ENCODE measurements around the gene NFKBIE. TPM values are rescaled to one million over a fixed set of nuclear protein-coding genes. Genes with fewer than 3 reads are reported as not detected.
A peak's percentile ranks its signal among the peaks of the same experiment; 100 is the strongest.

Gene NFKBIE
- total RNA-seq, 1 experiment from 2014 or later = 7.4 TPM

- peaks cover 6% of the 10 kb centered on the region for H3K4me1 ChIP-seq (ENCODE audit: insufficient read depth, low read length)
- H3K36me3 ChIP-seq (ENCODE audit: low read depth, low read length) = peaks cover 22% of the 10 kb centered on the region
- H4K20me1 ChIP-seq (ENCODE audit: low read length) = no peaks in the 10 kb centered on the region
- no peak for TF ChIP-seq EZH2 (IDR thresholded peaks at IDR 0.05; ENCODE audit: low read length, unreplicated experiment)
- no peak for TF ChIP-seq EZH2phosphoT487 (IDR thresholded peaks at IDR 0.05; ENCODE audit: borderline replicate concordance, low read length)
- TF ChIP-seq, protein P1, sequence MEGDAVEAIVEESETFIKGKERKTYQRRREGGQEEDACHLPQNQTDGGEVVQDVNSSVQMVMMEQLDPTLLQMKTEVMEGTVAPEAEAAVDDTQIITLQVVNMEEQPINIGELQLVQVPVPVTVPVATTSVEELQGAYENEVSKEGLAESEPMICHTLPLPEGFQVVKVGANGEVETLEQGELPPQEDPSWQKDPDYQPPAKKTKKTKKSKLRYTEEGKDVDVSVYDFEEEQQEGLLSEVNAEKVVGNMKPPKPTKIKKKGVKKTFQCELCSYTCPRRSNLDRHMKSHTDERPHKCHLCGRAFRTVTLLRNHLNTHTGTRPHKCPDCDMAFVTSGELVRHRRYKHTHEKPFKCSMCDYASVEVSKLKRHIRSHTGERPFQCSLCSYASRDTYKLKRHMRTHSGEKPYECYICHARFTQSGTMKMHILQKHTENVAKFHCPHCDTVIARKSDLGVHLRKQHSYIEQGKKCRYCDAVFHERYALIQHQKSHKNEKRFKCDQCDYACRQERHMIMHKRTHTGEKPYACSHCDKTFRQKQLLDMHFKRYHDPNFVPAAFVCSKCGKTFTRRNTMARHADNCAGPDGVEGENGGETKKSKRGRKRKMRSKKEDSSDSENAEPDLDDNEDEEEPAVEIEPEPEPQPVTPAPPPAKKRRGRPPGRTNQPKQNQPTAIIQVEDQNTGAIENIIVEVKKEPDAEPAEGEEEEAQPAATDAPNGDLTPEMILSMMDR (conservative IDR thresholded peaks at IDR 0.05; ENCODE audit: low read depth, low read length) = no peak
- DNase-seq = no peak
- no peak for ATAC-seq
- ChIA-PET CTCF (no interaction called here), POLR2A (ENCODE audit: unreplicated experiment) (no interaction called here)
- intact Hi-C loops (cut with micrococcal nuclease) = no loop called here
- no peaks in the 10 kb centered on the region for H3K9me2 ChIP-seq (replicated peaks; ENCODE audit: low read length)
- BruUV-seq (replicated peaks) = no TSS peak
- H3K9me3 ChIP-seq (ENCODE audit: low read length) = no peaks in the 10 kb centered on the region
- peaks cover 16% of the 10 kb centered on the region for H3K79me2 ChIP-seq (ENCODE audit: low read length)
- peak overlapping the region; percentile 86 for H3K4me2 ChIP-seq (ENCODE audit: low read length)
- peak overlapping the region; percentile 88 for H3K4me3 ChIP-seq (ENCODE audit: low read length)
- H3F3A ChIP-seq (ENCODE audit: low read length, unreplicated experiment) = no peaks in the 10 kb centered on the region
- no peak overlapping the region for H3K27ac ChIP-seq (ENCODE audit: low read length)
- H3K9ac ChIP-seq (ENCODE audit: low read length) = no peak overlapping the region
- H2AFZ ChIP-seq (ENCODE audit: low read length) = no peak overlapping the region
- H3K27me3 ChIP-seq (ENCODE audit: low read length) = no peaks in the 10 kb centered on the region; the same call in 1 of the 2 replicates
Observed at GRCh38 chr6:44311767-44312166, 46.4 kb upstream of the NFKBIE start.

- intact Hi-C loops (cut with micrococcal nuclease) = no loop called here
- POLR2A ChIA-PET (ENCODE audit: unreplicated experiment) = no interaction called here
- peaks cover 16% of the 10 kb centered on the region for H3K79me2 ChIP-seq (ENCODE audit: low read length)
Observed at GRCh38 chr6:44311304-44311703, 46.0 kb upstream of the NFKBIE start.

GRCh38 chr6:44310241-44310640 is 44.9 kb upstream of the NFKBIE start:
- H3K4me2 ChIP-seq (ENCODE audit: low read length) = no peak overlapping the region
- H3K27ac ChIP-seq (ENCODE audit: low read length) = no peak overlapping the region
- no peak overlapping the region for H3K9ac ChIP-seq (ENCODE audit: low read length)
- H3K27me3 ChIP-seq (ENCODE audit: low read length) = no peaks in the 10 kb centered on the region
- H3F3A ChIP-seq (ENCODE audit: low read length, unreplicated experiment) = no peaks in the 10 kb centered on the region
- ChIA-PET CTCF (no interaction called here), POLR2A (ENCODE audit: unreplicated experiment) (interaction anchor here (0.6 kb wide), 1 partner anchor 10 kb away, joined by 3 read pairs; no protein-coding TSS in a partner anchor)
- intact Hi-C loops (cut with micrococcal nuclease) = no loop called here
- no peak overlapping the region for H3K4me3 ChIP-seq (ENCODE audit: low read length)
- no peaks in the 10 kb centered on the region for H3K9me3 ChIP-seq (ENCODE audit: low read length)
- no peak for TF ChIP-seq EZH2phosphoT487 (IDR thresholded peaks at IDR 0.05; ENCODE audit: borderline replicate concordance, low read length)
- TF ChIP-seq EZH2 (IDR thresholded peaks at IDR 0.05; ENCODE audit: low read length, unreplicated experiment) = no peak
- TF ChIP-seq, protein P1 (conservative IDR thresholded peaks at IDR 0.05; ENCODE audit: low read depth, low read length) = no peak
- no peaks in the 10 kb centered on the region for H3K9me2 ChIP-seq (replicated peaks; ENCODE audit: low read length)
- H3K36me3 ChIP-seq (ENCODE audit: low read depth, low read length) = peaks cover 28% of the 10 kb centered on the region
- no peak for ATAC-seq
- DNase-seq = no peak
- peaks cover 16% of the 10 kb centered on the region for H3K79me2 ChIP-seq (ENCODE audit: low read length)
- H2AFZ ChIP-seq (ENCODE audit: low read length) = no peak overlapping the region
- H3K4me1 ChIP-seq (ENCODE audit: insufficient read depth, low read length) = peaks cover 6% of the 10 kb centered on the region
- no TSS peak for BruUV-seq (replicated peaks)
- H4K20me1 ChIP-seq (ENCODE audit: low read length) = no peaks in the 10 kb centered on the region

More at GRCh38 chr6:44311304-44311703, 46.0 kb upstream of the NFKBIE start:
- Histone ChIP-seq H3K4me2 (ENCODE audit: low read length) (no peak overlapping the region), H3K4me1 (ENCODE audit: insufficient read depth, low read length) (peaks cover 6% of the 10 kb centered on the region), H3K9me2 (replicated peaks; ENCODE audit: low read length) (no peaks in the 10 kb centered on the region), H3K9me3 (ENCODE audit: low read length) (no peaks in the 10 kb centered on the region), H3K27me3 (ENCODE audit: low read length) (no peaks in the 10 kb centered on the region; the same call in 1 of the 2 replicates), H3K36me3 (ENCODE audit: low read depth, low read length) (peaks cover 22% of the 10 kb centered on the region), H3K4me3 (ENCODE audit: low read length) (no peak overlapping the region), H2AFZ (ENCODE audit: low read length) (no peak overlapping the region), H3F3A (ENCODE audit: low read length, unreplicated experiment) (no peaks in the 10 kb centered on the region), H3K9ac (ENCODE audit: low read length) (no peak overlapping the region), H3K27ac (ENCODE audit: low read length) (no peak overlapping the region), H4K20me1 (ENCODE audit: low read length) (no peaks in the 10 kb centered on the region)
- CTCF ChIA-PET = no interaction called here
- TF ChIP-seq, protein P1 (conservative IDR thresholded peaks at IDR 0.05; ENCODE audit: low read depth, low read length) = no peak
- TF ChIP-seq EZH2phosphoT487 (IDR thresholded peaks at IDR 0.05; ENCODE audit: borderline replicate concordance, low read length) = no peak
- no peak for TF ChIP-seq EZH2 (IDR thresholded peaks at IDR 0.05; ENCODE audit: low read length, unreplicated experiment)
- ATAC-seq (no peak), DNase-seq (no peak)
- BruUV-seq (replicated peaks) = no TSS peak
